ENCODE measurements around the gene ARAP1.

GRCh38 chr11:72751116-72752087 lies 806 bp downstream of the ARAP1 start:
- TF ChIP-seq, protein P1, sequence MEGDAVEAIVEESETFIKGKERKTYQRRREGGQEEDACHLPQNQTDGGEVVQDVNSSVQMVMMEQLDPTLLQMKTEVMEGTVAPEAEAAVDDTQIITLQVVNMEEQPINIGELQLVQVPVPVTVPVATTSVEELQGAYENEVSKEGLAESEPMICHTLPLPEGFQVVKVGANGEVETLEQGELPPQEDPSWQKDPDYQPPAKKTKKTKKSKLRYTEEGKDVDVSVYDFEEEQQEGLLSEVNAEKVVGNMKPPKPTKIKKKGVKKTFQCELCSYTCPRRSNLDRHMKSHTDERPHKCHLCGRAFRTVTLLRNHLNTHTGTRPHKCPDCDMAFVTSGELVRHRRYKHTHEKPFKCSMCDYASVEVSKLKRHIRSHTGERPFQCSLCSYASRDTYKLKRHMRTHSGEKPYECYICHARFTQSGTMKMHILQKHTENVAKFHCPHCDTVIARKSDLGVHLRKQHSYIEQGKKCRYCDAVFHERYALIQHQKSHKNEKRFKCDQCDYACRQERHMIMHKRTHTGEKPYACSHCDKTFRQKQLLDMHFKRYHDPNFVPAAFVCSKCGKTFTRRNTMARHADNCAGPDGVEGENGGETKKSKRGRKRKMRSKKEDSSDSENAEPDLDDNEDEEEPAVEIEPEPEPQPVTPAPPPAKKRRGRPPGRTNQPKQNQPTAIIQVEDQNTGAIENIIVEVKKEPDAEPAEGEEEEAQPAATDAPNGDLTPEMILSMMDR (IDR thresholded peaks at IDR 0.05), result no peak
- TF ChIP-seq POLR2A (IDR thresholded peaks at IDR 0.05) (no peak), POLR2AphosphoS5 (IDR thresholded peaks at IDR 0.05) (no peak), EP300 (IDR thresholded peaks at IDR 0.05) (no peak)

Measured in suprapubic skin (tissue), 4 donors.